ENCODE results near the gene HTR4. TPM values are rescaled to one million over a fixed set of nuclear protein-coding genes. Genes with fewer than 3 reads are reported as not detected.

HTR4 gene
- total RNA-seq, 1 donor from 2014 or later: 0.99 TPM

DNA sequence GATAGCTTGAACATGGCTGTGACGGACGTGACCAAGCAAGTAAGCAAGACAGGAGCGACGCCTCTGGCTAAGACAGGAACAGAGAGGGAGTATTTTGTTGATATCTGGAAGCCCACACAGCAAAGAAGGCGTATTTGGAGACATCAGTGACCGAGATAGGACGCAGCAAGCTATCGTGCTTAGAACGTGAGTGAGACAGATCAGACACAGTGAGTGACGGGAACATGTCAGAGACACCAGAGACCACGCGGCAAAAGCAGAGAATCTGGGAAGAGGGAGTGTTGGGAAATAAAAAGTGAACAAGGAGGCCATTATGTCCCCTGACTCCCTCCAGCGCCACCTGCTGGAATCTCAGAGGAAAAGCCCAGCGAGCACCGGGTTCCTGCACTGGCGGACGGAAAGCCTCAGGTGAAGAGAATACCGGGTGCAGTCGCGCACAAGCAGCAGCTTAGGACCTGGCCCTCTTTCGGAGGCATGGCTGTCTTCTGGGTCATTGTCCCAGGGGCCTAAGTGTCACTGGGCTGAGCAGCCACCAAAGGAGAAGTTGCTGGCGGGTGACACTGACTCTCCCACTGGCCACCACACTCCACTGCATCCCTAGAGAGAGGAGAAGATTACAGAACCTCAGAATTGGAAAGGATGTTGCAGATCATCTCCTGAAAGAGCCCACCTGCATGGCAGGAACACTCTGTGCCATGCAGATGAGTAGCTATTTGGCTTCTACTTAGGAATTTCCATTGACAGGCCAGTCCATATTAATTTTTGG is 171.4 kb downstream of the HTR4 start:
- Histone ChIP-seq H3K36me3 (no peaks in the 10 kb centered on the region), H3K4me3 (peak overlapping the region; percentile 40), H3K27ac (replicated peaks) (peak overlapping the region; percentile 54), H3K9me3 (replicated peaks) (no peaks in the 10 kb centered on the region), H3K4me1 (peaks cover 7% of the 10 kb centered on the region), H3K27me3 (ENCODE audit: low read depth) (peaks cover 9% of the 10 kb centered on the region)
- TF ChIP-seq, protein P1, sequence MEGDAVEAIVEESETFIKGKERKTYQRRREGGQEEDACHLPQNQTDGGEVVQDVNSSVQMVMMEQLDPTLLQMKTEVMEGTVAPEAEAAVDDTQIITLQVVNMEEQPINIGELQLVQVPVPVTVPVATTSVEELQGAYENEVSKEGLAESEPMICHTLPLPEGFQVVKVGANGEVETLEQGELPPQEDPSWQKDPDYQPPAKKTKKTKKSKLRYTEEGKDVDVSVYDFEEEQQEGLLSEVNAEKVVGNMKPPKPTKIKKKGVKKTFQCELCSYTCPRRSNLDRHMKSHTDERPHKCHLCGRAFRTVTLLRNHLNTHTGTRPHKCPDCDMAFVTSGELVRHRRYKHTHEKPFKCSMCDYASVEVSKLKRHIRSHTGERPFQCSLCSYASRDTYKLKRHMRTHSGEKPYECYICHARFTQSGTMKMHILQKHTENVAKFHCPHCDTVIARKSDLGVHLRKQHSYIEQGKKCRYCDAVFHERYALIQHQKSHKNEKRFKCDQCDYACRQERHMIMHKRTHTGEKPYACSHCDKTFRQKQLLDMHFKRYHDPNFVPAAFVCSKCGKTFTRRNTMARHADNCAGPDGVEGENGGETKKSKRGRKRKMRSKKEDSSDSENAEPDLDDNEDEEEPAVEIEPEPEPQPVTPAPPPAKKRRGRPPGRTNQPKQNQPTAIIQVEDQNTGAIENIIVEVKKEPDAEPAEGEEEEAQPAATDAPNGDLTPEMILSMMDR (IDR thresholded peaks at IDR 0.05; ENCODE audit: borderline replicate concordance): peak; percentile 77
- peak; percentile 34 for DNase-seq
- intact Hi-C loops (cut with micrococcal nuclease): no loop called here

DNA sequence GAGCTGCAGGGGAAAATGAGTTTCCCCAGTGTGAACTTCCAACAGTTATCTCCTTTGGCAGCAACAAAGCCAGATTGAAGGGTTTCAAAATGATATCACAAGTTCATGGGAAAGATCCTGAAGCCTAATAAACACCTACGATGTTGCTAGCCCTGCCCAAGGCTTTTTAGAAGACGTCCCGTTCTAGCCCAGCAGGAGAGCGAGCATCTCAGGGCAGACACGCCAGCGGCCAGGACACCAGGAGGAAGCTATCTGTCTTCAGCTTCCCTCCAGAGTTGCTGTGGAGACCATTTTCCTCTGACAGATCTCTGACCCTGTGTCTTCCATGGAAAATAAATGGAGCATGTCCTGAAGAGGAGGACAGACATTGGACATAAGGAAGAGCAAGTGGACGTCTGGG is 172.1 kb downstream of the HTR4 start:
- intact Hi-C loops (cut with micrococcal nuclease): no loop called here
- Histone ChIP-seq H3K9me3 (replicated peaks) (no peaks in the 10 kb centered on the region), H3K27me3 (ENCODE audit: low read depth) (peaks cover 9% of the 10 kb centered on the region), H3K27ac (replicated peaks) (peak overlapping the region; percentile 54), H3K36me3 (no peaks in the 10 kb centered on the region), H3K4me1 (peaks cover 7% of the 10 kb centered on the region), H3K4me3 (peak overlapping the region; percentile 40)
- no peak for DNase-seq
- TF ChIP-seq, protein P1 (IDR thresholded peaks at IDR 0.05; ENCODE audit: borderline replicate concordance): no peak

DNA sequence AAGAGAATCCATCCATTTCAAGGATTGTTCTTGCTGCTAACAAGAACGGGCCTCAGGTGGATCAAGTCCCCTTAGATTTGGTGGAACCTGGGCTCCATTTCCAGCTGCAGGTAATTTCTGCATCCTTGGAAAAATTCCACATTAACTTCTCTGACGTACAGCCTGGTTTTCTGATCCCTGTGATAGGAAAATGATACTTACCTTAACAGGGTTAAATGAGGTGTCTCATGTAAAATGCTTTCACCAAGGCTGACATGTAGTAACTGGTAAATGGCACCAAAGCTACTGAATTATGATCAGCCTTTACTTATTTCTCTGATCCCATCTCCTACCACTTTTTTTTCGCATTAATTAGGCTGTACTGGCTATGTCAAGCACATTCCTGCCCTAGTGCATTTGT is 176.9 kb downstream of the HTR4 start:
- intact Hi-C loops (cut with micrococcal nuclease): no loop called here
- Histone ChIP-seq H3K27ac (replicated peaks) (no peak overlapping the region), H3K9me3 (replicated peaks) (no peaks in the 10 kb centered on the region), H3K4me1 (peaks cover 7% of the 10 kb centered on the region), H3K27me3 (ENCODE audit: low read depth) (no peaks in the 10 kb centered on the region), H3K36me3 (no peaks in the 10 kb centered on the region), H3K4me3 (no peak overlapping the region)
- no peak for DNase-seq
- TF ChIP-seq, protein P1 (IDR thresholded peaks at IDR 0.05; ENCODE audit: borderline replicate concordance): no peak

DNA sequence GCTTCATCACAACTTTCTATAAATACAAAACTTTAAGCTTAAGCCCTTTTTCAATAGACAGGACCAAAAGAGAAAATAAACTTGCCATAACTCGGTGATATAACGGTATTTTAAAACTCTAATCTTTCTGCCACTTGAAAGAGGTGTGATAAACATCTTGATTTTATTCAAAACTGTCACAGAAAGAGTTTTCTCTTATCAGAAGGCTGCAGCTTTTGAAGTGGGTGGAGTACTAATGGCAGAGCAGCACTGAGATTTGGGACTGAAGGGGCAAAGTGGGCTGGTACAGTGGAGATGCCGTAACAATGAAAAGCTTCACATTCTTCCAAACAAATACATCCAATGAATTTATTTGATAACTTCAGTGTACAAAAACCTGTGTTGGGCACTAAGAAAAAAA is 178.0 kb downstream of the HTR4 start:
- TF ChIP-seq, protein P1 (IDR thresholded peaks at IDR 0.05; ENCODE audit: borderline replicate concordance): no peak
- no peak for DNase-seq
- H3K4me3 ChIP-seq: no peak overlapping the region

DNA sequence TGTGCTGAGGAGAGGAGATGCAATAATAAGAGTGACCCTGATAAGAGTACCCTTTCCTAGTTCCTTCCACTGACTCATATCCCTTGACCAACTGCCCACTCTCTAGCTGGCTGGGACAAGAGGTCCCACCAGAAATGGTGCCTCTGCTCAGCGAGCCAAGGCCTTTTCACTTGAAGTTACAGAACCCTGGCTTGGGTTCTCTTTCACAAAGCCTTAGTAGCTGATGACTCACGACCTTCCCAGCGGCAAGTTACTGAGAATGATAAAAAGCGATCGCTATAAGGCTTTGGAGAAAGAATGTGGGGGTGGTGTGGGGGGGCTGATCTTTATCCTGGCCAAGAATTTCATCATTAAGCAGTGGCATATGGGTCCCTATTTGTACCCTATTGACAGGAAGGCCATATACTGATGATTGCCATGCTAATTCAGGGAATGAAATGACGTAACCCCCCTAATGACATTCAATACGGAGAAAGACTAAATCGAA is 180.3 kb downstream of the HTR4 start:
- H3K9me3 ChIP-seq (replicated peaks): no peaks in the 10 kb centered on the region
- TF ChIP-seq, protein P1 (IDR thresholded peaks at IDR 0.05; ENCODE audit: borderline replicate concordance): no peak
- no peaks in the 10 kb centered on the region for H3K36me3 ChIP-seq
- peak; percentile 68 for DNase-seq
- intact Hi-C loops (cut with micrococcal nuclease): no loop called here
- no peaks in the 10 kb centered on the region for H3K27me3 ChIP-seq (ENCODE audit: low read depth)
- peaks cover 13% of the 10 kb centered on the region for H3K4me1 ChIP-seq
- no peak overlapping the region for H3K4me3 ChIP-seq
- H3K27ac ChIP-seq (replicated peaks): peak overlapping the region; percentile 78

More for the DNA sequence above, 178.0 kb downstream of the HTR4 start:
- no peak overlapping the region for H3K27ac ChIP-seq (replicated peaks)
- H3K27me3 ChIP-seq (ENCODE audit: low read depth): no peaks in the 10 kb centered on the region
- H3K36me3 ChIP-seq: no peaks in the 10 kb centered on the region
- H3K4me1 ChIP-seq: no peaks in the 10 kb centered on the region
- H3K9me3 ChIP-seq (replicated peaks): no peaks in the 10 kb centered on the region
- intact Hi-C loops (cut with micrococcal nuclease): no loop called here

Measured in left ventricle myocardium inferior (tissue), 1 donor.